ENCODE results near the gene METRN. TPM values are rescaled to one million over a fixed set of nuclear protein-coding genes. Genes with fewer than 3 reads are reported as not detected.

METRN gene
- total RNA-seq, 2 donors from 2014 or later = 36.6 to 71.9 TPM

GRCh38 chr16:735982-736453 lies 21.1 kb downstream of the METRN start:
- peaks cover 12% of the 10 kb centered on the region for H3K4me1 ChIP-seq
- intact Hi-C loops (cut with DNase I) = no loop called here
- DNase-seq = no peak
- 88 to 91% methylated on average over 12 to 13 of the region's 13 CpGs for WGBS, 2 donors
- peaks cover 5 to 15% of the 10 kb centered on the region in 2 donors for H3K36me3 ChIP-seq (replicated peaks in 1 of 2; ENCODE audit: insufficient read depth in 1 of 2, low read depth in 2 of 2)
- no peaks in the 10 kb centered on the region for H3K27me3 ChIP-seq
- H3K4me3 ChIP-seq = no peak overlapping the region
- TF ChIP-seq POLR2A (IDR thresholded peaks at IDR 0.05) = no peak
- TF ChIP-seq CTCF (IDR thresholded peaks at IDR 0.05) = no peak
- no peak for ATAC-seq
- no peaks in the 10 kb centered on the region for H3K9me3 ChIP-seq
- no peak overlapping the region for H3K27ac ChIP-seq

GRCh38 chr16:736936-737481 lies 22.1 kb downstream of the METRN start:
- no peak overlapping the region for H3K4me3 ChIP-seq
- TF ChIP-seq CTCF (IDR thresholded peaks at IDR 0.05) = no peak
- no peak for TF ChIP-seq POLR2A (IDR thresholded peaks at IDR 0.05)
- H3K9me3 ChIP-seq = no peaks in the 10 kb centered on the region
- H3K27me3 ChIP-seq = no peaks in the 10 kb centered on the region
- no peak for DNase-seq
- H3K27ac ChIP-seq = no peak overlapping the region
- ATAC-seq = no peak
- intact Hi-C loops (cut with DNase I) = no loop called here
- 93 to 96% methylated on average over 19 to 29 of the region's 29 CpGs for WGBS, 2 donors
- peaks cover 21% of the 10 kb centered on the region for H3K4me1 ChIP-seq
- peaks cover 5 to 13% of the 10 kb centered on the region in 2 donors for H3K36me3 ChIP-seq (replicated peaks in 1 of 2; ENCODE audit: insufficient read depth in 1 of 2, low read depth in 2 of 2)

GRCh38 chr16:739560-740458 lies 24.9 kb downstream of the METRN start:
- TF ChIP-seq POLR2A (IDR thresholded peaks at IDR 0.05) (no peak), CTCF (IDR thresholded peaks at IDR 0.05) (no peak)
- ATAC-seq = no peak
- H3K4me1 ChIP-seq = peaks cover 21% of the 10 kb centered on the region
- peak overlapping the region; percentile 85 for H3K4me3 ChIP-seq
- no peaks in the 10 kb centered on the region for H3K27me3 ChIP-seq
- H3K36me3 ChIP-seq (replicated peaks in 1 of 2; ENCODE audit: insufficient read depth in 1 of 2, low read depth in 2 of 2) = peaks cover 0 to 7% of the 10 kb centered on the region in 2 donors
- no peak for DNase-seq
- peak overlapping the region in 1 of 4 donors; percentile 72 for H3K27ac ChIP-seq
- 41 to 89% methylated on average over 8 to 38 of the region's 38 CpGs for WGBS, 2 donors
- H3K9me3 ChIP-seq = no peaks in the 10 kb centered on the region
- intact Hi-C loops (cut with DNase I) = no loop called here

- no peak for TF ChIP-seq POLR2A (IDR thresholded peaks at IDR 0.05)
- TF ChIP-seq CTCF (IDR thresholded peaks at IDR 0.05) = no peak
- Histone ChIP-seq H3K27me3 (no peaks in the 10 kb centered on the region), H3K27ac (peak overlapping the region in 3 of 4 donors; percentile 72 to 86 (median 77)), H3K9me3 (no peaks in the 10 kb centered on the region), H3K36me3 (replicated peaks in 1 of 2; ENCODE audit: insufficient read depth in 1 of 2, low read depth in 2 of 2) (peaks cover 0 to 7% of the 10 kb centered on the region in 2 donors), H3K4me1 (peaks cover 21% of the 10 kb centered on the region), H3K4me3 (peak overlapping the region; percentile 85)
- ATAC-seq (peak; percentile 8), DNase-seq (no peak)
- WGBS, 2 donors = 1% methylated on average over 22 of the region's 22 CpGs; no CpG with 5 or more reads in 1 of the 2 donors
- intact Hi-C loops (cut with DNase I) = no loop called here
Measured at GRCh38 chr16:740459-740763, 25.5 kb downstream of the METRN start.

All from body of pancreas (tissue), 4 donors.